GM19468 (cell line): ENCODE measurements around the gene HOPX.
"Not testable (repeated sequence)": the region's sequence is repeated elsewhere in the genome, so short reads cannot be mapped to it uniquely, and the experiment has no call there.

ENCODE experiments used
- ATAC-seq: cut with Tn5 transposase; IDR thresholded peaks from one replicate; pipeline ENCODE4 v1.9.1; 2021; ENCODE audit warnings: mild to moderate bottlenecking, moderate library complexity, moderate number of reproducible peaks; ENCODE audit not compliant: unreplicated experiment; ENCODE audit errors: extremely low read depth

The HOPX gene

GRCh38 chr4:56681158-56681852 lies at the start of gene HOPX:
Gene HOPX, minus strand, starts transcription at chr4:56681296. Its CDS starts 23,480 bp downstream, at chr4:56657816.
- no peak for ATAC-seq

GRCh38 chr4:56730097-56730496 lies 49.0 kb upstream of the HOPX start:
- ATAC-seq: no peak

DNA sequence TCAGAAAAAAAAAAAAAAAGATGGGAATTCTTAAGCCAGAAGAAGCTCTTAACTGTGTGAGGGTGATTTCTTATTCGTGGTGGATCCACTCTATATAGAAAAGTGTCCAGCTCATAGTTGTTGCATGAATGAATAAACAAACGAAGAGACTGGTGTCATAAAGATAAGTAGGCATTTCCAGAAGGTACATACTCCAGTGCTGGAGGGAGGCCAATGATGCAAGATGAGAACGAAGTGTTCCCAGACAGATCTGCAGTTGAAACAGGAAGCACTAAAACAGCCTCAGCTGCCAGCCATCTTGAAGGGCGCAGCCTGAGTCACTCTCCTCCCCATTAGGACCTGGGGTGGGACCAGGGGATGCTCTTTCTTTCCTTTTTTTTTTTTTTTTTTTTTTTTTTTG lies 47.4 kb upstream of the HOPX start:
- ATAC-seq: no peak

GRCh38 chr4:56727150-56727549 lies 46.1 kb upstream of the HOPX start:
- no peak for ATAC-seq

GRCh38 chr4:56726593-56726992 lies 45.5 kb upstream of the HOPX start:
- not testable (repeated sequence) for ATAC-seq

GRCh38 chr4:56723659-56724230 lies 42.6 kb upstream of the HOPX start:
- no peak for ATAC-seq

DNA sequence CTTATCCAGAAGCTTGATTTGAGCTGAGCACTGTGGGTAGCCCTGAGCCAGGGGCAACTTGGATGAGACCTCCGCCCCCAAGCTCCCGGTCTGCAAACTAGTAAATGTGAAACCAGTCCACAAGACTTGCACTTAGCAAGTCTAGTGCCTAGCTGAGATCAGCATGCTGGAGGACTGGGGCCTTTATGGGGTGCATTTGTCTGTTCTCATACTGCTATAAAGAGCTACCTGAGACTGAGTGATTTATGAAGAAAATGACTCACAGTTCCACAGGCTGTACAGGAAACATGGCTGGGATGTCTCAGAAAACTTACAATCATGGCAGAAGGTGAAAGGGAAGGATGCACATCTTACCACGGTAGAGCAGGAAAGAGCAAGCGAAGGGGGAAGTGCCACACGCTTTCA lies 42.1 kb upstream of the HOPX start:
- no peak for ATAC-seq

DNA sequence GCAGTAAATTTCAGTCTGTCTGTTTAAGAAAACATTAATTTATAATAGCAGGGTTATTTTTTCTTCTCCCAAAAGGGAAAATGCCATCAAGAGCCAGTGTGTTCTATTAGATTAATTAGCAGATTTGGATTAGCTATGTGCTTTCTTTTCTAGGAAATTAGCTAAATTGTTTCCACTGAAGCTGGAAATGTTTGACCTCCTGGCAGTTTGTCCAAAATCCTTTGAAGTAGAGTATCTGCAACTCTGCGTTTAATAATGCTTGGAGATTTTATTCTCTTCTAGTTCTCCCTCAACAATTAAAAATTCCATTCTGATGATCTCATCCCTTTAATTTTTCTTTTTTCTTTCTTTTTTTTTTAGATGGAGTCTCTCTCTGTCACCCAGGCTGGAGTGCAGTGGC lies 27.1 kb upstream of the HOPX start:
- ATAC-seq: no peak

DNA sequence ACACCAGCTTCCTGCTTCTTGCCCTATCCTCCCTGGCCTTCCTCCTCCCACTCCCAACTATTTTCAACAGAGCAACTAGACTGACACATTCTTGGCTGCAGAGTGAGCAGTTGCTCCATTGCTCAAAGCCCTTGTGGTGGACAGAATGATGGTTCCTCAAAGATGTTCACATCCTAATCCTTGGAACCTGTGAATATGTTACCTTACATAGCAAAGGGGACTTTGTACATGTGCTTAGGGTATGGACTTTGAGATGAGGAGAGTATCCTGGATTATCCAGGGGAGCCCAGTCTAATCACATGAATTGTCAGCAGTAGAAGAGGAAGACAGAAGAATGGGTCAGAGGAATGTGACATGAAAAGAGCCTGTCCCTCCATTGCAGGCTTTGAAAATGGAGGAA lies 24.9 kb upstream of the HOPX start:
- ATAC-seq: no peak

GRCh38 chr4:56705334-56705733 lies 24.2 kb upstream of the HOPX start:
- ATAC-seq: no peak

- no peak for ATAC-seq
Observed at GRCh38 chr4:56704089-56704871, 23.2 kb upstream of the HOPX start.

- ATAC-seq: no peak
Observed at GRCh38 chr4:56703378-56703777, 22.3 kb upstream of the HOPX start.

DNA sequence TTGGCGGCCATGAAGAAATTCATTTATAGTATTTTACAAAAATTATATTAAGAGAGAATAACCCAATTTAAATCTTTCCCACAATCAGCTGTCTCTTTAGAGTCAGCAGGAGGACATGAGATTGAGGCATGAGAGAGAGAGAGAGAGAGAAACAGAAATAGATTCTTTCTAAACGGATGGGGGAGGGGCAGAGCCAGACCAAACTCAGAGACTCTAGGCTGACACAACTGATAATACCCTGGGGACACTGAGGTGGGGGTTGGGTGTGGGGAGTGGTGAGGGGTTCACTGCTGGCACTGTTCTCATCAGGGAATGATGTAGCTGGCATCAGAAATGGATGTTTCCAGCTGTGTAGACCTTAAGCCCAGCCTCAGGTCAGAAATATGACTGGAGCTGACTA lies 20.5 kb upstream of the HOPX start:
- no peak for ATAC-seq

GRCh38 chr4:56701161-56701480 lies 20.0 kb upstream of the HOPX start:
- ATAC-seq: no peak

DNA sequence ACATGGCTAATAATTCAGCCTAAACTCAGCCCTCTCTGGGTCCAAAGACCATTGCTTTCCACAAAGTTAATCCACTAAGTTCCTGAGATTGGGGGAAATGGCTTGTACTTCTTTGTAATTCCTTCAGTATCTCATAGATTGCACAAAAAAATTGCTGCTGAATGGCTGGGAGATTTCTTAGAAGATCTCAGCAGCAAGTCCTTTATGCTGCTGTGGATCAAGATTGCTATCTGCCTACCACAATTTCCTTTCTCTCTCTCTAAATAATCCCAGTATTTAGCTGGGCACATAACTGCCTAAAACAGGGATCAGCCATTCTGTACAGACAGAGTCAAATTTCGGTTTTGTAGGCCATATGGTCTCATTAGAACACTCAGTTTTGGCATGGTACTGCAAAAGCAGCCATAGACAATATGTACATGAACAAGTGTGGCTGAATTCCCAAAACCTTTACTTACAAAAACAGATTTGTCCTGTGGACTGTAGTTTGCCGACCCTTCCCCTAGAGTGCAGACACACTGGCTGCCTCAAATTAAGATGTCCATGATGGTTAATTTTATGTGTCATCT lies 18.5 kb upstream of the HOPX start:
- no peak for ATAC-seq

DNA sequence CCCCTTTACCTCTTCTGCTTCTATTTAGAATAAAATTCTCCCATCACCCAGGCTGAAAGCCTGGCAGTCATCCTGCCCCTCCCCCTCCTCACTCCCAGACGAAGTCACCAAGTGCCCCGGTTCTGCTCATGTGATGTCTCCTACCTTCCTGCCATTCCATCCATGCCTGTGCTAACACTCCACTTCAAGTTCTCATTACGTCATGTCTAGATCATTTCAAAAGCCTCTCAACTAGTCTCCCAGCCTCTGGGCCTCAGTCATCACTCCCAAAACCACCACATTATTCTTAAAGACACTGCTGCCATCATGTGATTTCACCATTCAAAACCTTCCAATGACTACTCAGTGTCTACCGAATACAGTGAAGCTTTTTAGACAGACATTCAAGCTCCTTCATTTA lies 17.2 kb upstream of the HOPX start:
- no peak for ATAC-seq

- ATAC-seq: no peak
Observed at GRCh38 chr4:56696056-56696455, 15.0 kb upstream of the HOPX start.

GRCh38 chr4:56693476-56693875 lies 12.4 kb upstream of the HOPX start:
- not testable (repeated sequence) for ATAC-seq

GRCh38 chr4:56692576-56692975 lies 11.5 kb upstream of the HOPX start:
- ATAC-seq: no peak

GRCh38 chr4:56691425-56691824 lies 10.3 kb upstream of the HOPX start:
- no peak for ATAC-seq

DNA sequence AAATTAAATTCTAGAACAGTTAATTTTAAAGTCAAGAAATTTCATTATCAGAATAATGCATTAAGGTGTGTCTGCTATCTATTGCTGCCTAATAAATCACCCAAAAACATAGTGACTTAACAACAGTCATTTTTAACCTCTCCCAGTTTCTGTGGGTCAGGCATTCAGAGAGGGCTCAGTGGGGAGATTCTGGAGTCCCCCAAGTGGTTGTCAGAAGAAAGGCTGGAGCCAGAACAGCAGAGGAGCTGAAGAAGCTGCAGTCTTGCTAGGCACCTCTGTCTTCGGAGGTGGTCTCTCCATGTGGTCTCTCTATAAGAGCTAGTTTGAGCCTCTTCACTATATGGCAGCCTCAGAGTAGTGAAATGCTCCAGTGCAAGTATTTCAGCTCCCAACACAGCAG lies 9.3 kb upstream of the HOPX start:
- ATAC-seq: no peak
